GM12874 (cell line): ENCODE measurements around the gene ADCY7.

Experiments
- CTCF ChIP-seq: IDR thresholded peaks from 2 replicates; pipeline ENCODE4 v1.5.1; 2011; ENCODE audit warnings: low read depth, mild to moderate bottlenecking, control low read depth, low read length, moderate library complexity; ENCODE audit not compliant: insufficient read depth

Gene ADCY7

DNA sequence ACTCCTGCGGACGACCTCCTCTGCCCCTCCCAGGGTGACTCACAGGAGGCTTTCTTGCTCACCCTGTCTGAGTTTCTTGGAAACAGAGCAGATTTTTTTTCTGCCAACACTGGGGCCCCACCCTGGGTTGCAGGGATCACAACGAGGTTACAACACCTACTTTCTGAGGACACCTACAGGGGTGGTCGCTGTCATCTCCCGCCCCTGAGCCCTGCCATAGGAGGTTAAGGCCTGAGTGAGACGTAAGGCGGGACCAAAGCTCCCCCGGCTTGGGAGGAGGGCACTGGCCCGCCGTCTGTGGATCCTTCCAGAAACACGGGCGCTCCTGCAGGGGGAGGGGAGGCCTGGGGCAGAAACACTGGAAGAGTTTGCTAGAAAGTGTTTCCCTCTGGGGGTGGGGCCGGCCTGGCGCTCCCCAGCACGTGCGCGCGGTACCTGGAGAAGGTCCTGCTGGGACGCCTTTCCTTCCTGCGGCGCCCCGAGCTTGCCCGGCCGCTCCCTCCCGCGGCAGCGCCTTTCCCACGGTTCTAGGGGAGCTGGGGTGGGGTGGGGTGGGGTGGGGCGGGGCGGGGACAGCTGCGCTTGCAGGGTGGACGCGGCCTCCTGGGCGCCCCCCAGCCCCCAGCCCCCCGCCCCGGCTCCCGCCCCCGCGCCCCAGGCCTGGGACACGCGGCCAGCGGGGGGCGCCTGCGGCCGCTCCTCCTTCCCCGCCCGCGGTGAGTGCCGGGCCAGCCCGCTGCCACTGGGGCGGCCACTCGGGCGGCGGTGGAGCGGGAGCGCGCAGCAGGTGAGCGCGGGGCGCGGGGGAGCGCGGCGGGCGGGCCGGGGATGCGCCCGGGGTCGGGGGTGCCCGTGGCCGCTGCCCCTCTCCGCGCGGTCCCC lies 20.7 kb upstream of the ADCY7 start:
- peak; percentile 48 for TF ChIP-seq CTCF

DNA sequence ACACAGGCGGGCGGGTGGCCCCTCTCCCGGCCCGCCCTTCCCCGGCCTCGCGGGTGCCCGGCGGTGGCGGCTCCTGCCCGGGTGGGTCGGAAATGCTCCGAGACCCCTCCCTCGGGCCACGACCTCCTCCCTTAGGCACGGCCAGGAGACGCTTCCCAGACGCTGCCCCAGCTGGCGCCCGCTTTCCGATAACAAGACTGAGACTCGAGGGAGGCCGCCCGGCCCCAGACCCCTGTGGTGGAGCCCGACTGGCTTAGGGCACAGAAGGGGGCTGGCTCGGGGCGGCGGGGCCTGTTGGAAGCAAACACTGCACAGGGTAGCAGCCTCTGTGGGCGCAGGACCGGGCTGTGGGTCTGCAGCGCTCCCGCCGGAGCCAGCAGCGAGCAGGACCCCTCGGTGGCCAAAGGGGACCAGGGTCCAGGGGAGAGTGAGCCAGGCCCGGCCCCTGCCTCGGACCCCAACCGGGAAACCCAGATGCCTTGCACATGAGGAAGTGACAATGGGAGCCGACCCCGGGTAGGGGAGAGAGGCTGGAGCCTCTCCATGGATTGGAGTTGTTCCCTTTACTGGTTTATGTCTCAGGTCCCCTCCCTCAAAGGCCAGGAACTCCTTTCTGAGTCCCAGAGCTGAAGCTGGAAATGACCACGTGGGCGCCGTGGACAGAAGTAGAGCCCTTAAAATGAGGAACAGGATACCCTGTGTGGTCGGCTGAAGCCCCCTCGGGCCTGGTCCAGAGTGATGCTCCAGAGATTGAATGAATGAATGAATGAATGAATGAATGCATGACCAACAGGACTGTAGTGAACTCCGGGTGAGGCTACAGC lies 19.8 kb upstream of the ADCY7 start:
- no peak for TF ChIP-seq CTCF

DNA sequence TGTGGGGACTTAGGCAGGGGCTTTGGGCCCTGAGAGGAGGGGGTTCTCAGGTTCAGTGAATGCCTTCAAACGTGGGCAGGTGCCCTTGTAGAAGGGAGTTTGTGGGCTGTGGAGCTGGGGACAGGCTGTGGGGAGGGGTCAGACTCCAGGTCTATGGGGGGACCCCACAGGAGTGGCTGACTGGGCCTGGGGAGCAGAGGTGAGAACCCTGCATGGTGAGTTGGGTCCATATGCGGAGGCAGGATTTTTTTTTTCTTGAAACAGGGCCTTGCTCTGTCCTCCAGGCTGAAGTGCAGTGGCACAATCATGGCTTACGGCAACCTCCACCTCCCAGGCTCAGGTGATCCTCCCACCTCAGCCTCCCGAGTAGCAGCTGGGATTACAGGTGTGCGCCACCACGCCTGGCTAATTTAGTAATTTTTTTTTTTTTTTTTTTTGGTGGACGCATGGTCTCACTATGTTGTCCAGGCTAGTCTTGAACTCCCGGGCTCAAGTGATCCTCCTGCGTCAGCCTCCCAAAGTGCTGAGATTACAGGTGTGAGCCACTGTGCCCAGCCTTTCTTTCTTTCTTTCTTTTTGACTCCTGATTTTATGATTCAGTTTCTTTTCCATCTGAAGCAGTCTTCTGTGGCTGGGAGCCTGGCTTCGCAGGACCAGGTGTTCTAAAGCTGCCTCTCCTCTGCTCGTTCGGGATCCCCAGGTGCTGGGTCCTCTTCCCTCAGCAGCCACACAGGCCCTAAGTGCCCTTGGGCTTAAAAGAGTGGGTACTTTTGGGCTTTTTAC lies 19.0 kb upstream of the ADCY7 start:
- no peak for TF ChIP-seq CTCF

GRCh38 chr16:50247906-50248608 lies 18.3 kb upstream of the ADCY7 start:
- TF ChIP-seq CTCF = no peak

DNA sequence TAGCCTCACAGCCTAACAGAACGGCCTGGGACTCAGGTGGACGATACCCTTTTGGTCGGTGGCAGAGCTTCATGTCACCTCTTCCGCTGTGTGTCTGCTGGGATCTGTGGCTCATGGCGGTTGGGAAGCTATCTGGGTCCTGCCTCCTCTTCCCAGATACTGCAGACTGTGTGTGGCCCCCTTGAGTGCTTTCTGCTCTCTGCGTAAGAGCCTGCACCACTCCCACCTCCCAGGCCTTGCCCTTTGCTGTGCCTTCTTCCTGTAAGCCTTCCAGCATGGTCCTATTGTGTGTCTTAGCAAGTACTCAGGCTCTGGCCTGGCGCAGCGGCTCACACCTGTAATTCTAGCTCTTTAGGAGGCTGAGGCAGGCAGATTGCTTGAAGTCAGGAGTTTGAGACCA lies 17.5 kb upstream of the ADCY7 start:
- no peak for TF ChIP-seq CTCF

GRCh38 chr16:50251375-50252081 lies 14.8 kb upstream of the ADCY7 start:
- TF ChIP-seq CTCF = no peak
